Thyroid gland (tissue), 4 donors: Measurements from ENCODE around the gene MMP14.

ENCODE experiments used
- CTCF ChIP-seq, 6 experiments: fragments of 200-600 bp in 3 of 6; fragments of 450-650 bp in 3 of 6; sonication (generic) in 3 of 6; IDR thresholded peaks; one replicate each; pipeline ENCODE4 v1.5.1; 2016 to 2019; ENCODE audit warnings: antibody characterized with exemption in 6 of 6, mild to moderate bottlenecking in 2 of 6, inconsistent platforms in 1 of 6, moderate library complexity in 1 of 6
- POLR2A ChIP-seq, 2 donors: fragments of 450-650 bp; IDR thresholded peaks; one replicate each; pipeline ENCODE4 v1.6.1; 2017; ENCODE audit warnings: antibody characterized with exemption in 2 of 2, mild to moderate bottlenecking in 2 of 2, moderate library complexity in 1 of 2

DNA sequence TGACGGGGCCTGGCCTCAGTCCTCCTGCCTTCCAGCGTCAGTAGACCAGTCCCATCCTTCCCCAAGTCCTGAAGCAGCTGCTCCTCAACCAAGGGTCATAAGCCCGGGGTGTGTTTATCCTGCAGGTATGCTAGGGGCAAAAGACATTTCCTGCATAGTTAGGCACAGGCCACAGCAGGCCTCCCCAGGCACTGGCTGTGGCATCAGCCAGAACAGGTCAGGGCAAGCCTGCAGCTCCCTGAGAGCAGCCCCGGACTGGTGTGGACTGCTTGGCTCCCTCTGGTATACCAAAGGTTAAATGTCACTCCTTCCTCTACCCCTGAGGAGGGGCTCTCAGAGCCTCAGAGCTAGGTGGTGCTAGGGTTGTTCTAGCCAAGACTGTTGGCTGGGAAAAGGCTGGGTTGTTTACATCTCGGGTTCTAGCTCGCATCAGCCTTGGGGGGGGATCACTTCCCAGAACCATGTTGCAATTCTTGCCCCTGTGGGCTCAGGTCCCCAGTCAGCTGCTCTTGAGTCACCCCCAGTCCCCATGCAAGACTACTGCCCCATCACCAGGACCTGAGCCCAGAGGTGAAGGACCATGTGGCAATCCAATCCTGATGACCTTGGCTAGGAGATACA, 2.9 kb downstream of the MMP14 start:
- no peak for TF ChIP-seq CTCF (IDR thresholded peaks at IDR 0.05)
- no peak for TF ChIP-seq POLR2A (IDR thresholded peaks at IDR 0.05)
